ENCODE measurements around the gene MALL. TPM values are rescaled to one million over a fixed set of nuclear protein-coding genes. Genes with fewer than 3 reads are reported as not detected.
"Not testable (repeated sequence)": the region's sequence is repeated elsewhere in the genome, so short reads cannot be mapped to it uniquely, and the experiment has no call there.

MALL gene
- total RNA-seq, 1 donor from 2014 or later = 5.4 TPM

GRCh38 chr2:110116033-110116710 is 550 bp upstream of the MALL start:
- Mint-ChIP-seq H3K4me3 (peak overlapping the region; percentile 55), H3K9me3 (peaks cover 18% of the 10 kb centered on the region), H3K27ac (no peak overlapping the region), H3K36me3 (no peaks in the 10 kb centered on the region), H3K4me1 (peaks cover 13% of the 10 kb centered on the region), H3K27me3 (ENCODE audit: low read depth) (peaks cover 85% of the 10 kb centered on the region)
- TF ChIP-seq CTCF (IDR thresholded peaks at IDR 0.05; ENCODE audit: unreplicated experiment) = no peak
- DNase-seq (ENCODE audit: low spot score in 2 of 2, unreplicated experiment in 2 of 2) = no peak

GRCh38 chr2:110114831-110115255 is 779 bp downstream of the MALL start:
- H3K27me3 Mint-ChIP-seq (ENCODE audit: low read depth) = peaks cover 93% of the 10 kb centered on the region
- peaks cover 13% of the 10 kb centered on the region for H3K4me1 Mint-ChIP-seq
- H3K27ac Mint-ChIP-seq = no peak overlapping the region
- TF ChIP-seq CTCF (IDR thresholded peaks at IDR 0.05; ENCODE audit: unreplicated experiment) = no peak
- DNase-seq (ENCODE audit: low spot score in 2 of 2, unreplicated experiment in 2 of 2) = no peak
- peaks cover 31% of the 10 kb centered on the region for H3K9me3 Mint-ChIP-seq
- H3K4me3 Mint-ChIP-seq = peak overlapping the region; percentile 55
- H3K36me3 Mint-ChIP-seq = peaks cover 3% of the 10 kb centered on the region

- Mint-ChIP-seq H3K27me3 (ENCODE audit: low read depth) (peaks cover 89% of the 10 kb centered on the region), H3K36me3 (peaks cover 3% of the 10 kb centered on the region), H3K4me1 (peaks cover 13% of the 10 kb centered on the region), H3K4me3 (no peak overlapping the region), H3K9me3 (peaks cover 36% of the 10 kb centered on the region), H3K27ac (no peak overlapping the region)
- TF ChIP-seq CTCF (IDR thresholded peaks at IDR 0.05; ENCODE audit: unreplicated experiment) = no peak
- no peak for DNase-seq (ENCODE audit: low spot score in 2 of 2, unreplicated experiment in 2 of 2)
Measured at GRCh38 chr2:110113961-110114591, 1.5 kb downstream of the MALL start.

GRCh38 chr2:110108291-110108690 is 7.3 kb downstream of the MALL start:
- H3K27me3 Mint-ChIP-seq (ENCODE audit: low read depth) = peaks cover 37% of the 10 kb centered on the region
- H3K9me3 Mint-ChIP-seq = peaks cover 55% of the 10 kb centered on the region
- H3K4me3 Mint-ChIP-seq; H3K27ac Mint-ChIP-seq; H3K36me3 Mint-ChIP-seq; DNase-seq (ENCODE audit: low spot score in 2 of 2, unreplicated experiment in 2 of 2): not testable (repeated sequence)
- H3K4me1 Mint-ChIP-seq = peaks cover 29% of the 10 kb centered on the region

GRCh38 chr2:110107092-110108079 is 8.2 kb downstream of the MALL start:
- H3K4me1 Mint-ChIP-seq = peaks cover 36% of the 10 kb centered on the region
- no peak overlapping the region for H3K27ac Mint-ChIP-seq
- peaks cover 49% of the 10 kb centered on the region for H3K9me3 Mint-ChIP-seq
- H3K27me3 Mint-ChIP-seq (ENCODE audit: low read depth) = peaks cover 32% of the 10 kb centered on the region
- peaks cover 10% of the 10 kb centered on the region for H3K36me3 Mint-ChIP-seq
- TF ChIP-seq CTCF (IDR thresholded peaks at IDR 0.05; ENCODE audit: unreplicated experiment) = no peak
- no peak overlapping the region for H3K4me3 Mint-ChIP-seq
- DNase-seq (ENCODE audit: low spot score in 2 of 2, unreplicated experiment in 2 of 2) = no peak

Measured in mesothelial cell of epicardium (in vitro differentiated cells).